Neutrophil (primary cell): Measurements from ENCODE around the gene TRIM3.
A peak's percentile ranks its signal among the peaks of the same experiment; 100 is the strongest.
"Not testable (repeated sequence)": the region's sequence is repeated elsewhere in the genome, so short reads cannot be mapped to it uniquely, and the experiment has no call there.

Experiments used
- H3K27ac ChIP-seq: fragments of 200-600 bp; sonication (generic); 2 replicates; pipeline ENCODE4 v1.5.1; 2016; ENCODE audit warnings: mild to moderate bottlenecking, moderate library complexity
- H3K27me3 ChIP-seq: fragments of 200-600 bp; sonication (generic); 2 replicates; pipeline ENCODE4 v1.6.0; 2016; ENCODE audit warnings: mild to moderate bottlenecking
- H3K36me3 ChIP-seq: fragments of 200-600 bp; sonication (generic); 2 replicates; pipeline ENCODE4 v1.5.1; 2017
- H3K4me1 ChIP-seq, 2 experiments: fragments of 200-600 bp in 1 of 2; sonication (generic) in 1 of 2; 1 replicate in 1 of 2; 2 replicates in 1 of 2; pipeline versions ENCODE4 v1.5.1 to v1.6.1; 2013 to 2016; ENCODE audit warnings: low read depth in 1 of 2, low read length in 1 of 2, mild to moderate bottlenecking in 1 of 2, moderate library complexity in 1 of 2; ENCODE audit not compliant: control insufficient read depth in 1 of 2, insufficient read depth in 1 of 2
- H3K4me3 ChIP-seq, 2 experiments: fragments of 200-600 bp in 1 of 2; sonication (generic) in 1 of 2; 1 replicate in 1 of 2; 2 replicates in 1 of 2; pipeline ENCODE4 v1.5.1; 2013 to 2016; ENCODE audit warnings: low read depth in 1 of 2, low read length in 1 of 2, mild to moderate bottlenecking in 1 of 2, moderate library complexity in 1 of 2
- H3K9me3 ChIP-seq: fragments of 200-600 bp; sonication (generic); 2 replicates; pipeline ENCODE4 v1.5.1; 2016
- CTCF ChIP-seq: fragments of 200-600 bp; sonication (generic); IDR thresholded peaks from 2 replicates; pipeline ENCODE4 v1.5.1; 2016; ENCODE audit warnings: antibody characterized with exemption

The TRIM3 gene

DNA sequence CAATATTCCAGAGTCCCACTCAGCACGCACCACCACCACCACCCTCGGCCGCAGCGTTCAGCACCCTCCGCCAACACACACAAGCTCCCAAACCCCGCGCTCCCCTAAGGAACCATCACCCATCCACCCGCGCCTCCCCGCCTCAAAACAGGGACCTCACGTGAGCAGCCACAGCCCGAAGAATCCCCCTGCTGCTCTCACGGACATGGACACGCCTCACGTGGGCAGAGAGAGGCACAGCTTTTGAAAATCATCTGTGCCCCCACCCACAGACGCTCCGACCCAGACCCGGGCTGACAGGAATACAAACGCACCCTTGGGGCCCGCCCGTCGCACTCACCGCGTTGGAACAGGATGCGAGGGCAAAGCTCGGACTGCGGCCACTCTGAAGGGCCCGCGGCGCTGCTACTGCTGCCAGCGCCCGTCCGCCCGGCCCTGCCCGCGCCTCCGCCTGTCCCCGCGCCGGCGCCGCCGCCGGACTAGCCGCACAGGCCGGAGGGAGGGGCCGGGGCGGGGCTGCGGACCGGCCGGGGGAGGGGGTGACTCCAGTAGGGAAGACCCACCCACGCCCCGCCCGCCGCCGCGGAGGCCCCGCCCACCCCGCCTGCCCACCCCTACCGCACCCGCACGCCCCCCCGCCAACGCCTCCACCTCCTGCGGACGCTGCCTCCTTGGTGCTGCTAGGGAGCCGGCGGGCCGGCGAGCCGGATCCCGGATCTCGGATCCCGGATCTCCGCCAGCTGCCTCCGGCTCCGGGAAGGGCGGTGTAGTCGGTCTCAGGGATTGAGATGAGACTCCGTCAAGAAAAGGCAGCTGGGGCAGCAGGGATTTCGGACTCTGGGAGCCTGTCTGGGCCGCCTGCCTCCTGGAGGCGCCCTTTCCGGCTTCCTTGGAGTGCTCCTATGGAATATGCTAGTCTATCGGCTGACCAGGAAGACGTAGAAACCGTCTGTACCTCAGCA is at the start of gene TRIM3:
Gene TRIM3 (minus strand): TSS at position 491 of the 962 bp plus-strand sequence. CDS start 8,246 bp downstream, outside the sequence.
- no peaks in the 10 kb centered on the region for H3K9me3 ChIP-seq
- peak; percentile 11 for TF ChIP-seq CTCF
- peaks cover 21% of the 10 kb centered on the region for H3K36me3 ChIP-seq
- H3K4me1 ChIP-seq, result peaks cover 18 to 23% of the 10 kb centered on the region in 2 experiments
- H3K27ac ChIP-seq, result peak within 1 kb of the TSS; percentile 76
- H3K4me3 ChIP-seq, result peak within 1 kb of the TSS; percentile 75 to 84
- no peaks in the 10 kb centered on the region for H3K27me3 ChIP-seq

GRCh38 chr11:6523253-6523652 is 49.5 kb upstream of the TRIM3 start:
- Histone ChIP-seq H3K27ac (no peak overlapping the region), H3K36me3 (peaks cover 9% of the 10 kb centered on the region), H3K4me1 (no peaks in the 10 kb centered on the region), H3K4me3 (no peak overlapping the region), H3K27me3 (no peaks in the 10 kb centered on the region), H3K9me3 (no peaks in the 10 kb centered on the region)
- TF ChIP-seq CTCF, result no peak

DNA sequence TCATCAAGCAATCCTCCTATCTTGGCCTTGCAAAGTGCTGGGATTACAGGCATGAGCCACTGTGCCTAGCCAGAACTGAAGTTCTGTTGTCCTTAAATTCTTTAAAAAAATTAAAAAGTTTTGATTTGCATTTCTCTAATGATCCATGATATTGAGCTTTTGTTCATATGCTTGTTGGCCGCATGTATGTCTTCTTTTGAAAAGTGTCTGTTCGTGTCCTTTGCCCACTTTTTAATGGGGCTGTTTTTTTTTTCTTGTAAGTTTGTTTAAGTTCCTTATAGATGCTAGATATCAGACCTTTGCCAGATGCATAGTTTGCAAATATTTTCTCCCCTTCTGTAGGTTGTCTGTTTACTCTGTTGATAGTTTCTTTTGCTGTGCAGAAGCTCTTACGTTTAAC is 48.2 kb upstream of the TRIM3 start:
- not testable (repeated sequence) for H3K4me1 ChIP-seq

GRCh38 chr11:6520265-6520664 is 46.5 kb upstream of the TRIM3 start:
- TF ChIP-seq CTCF, result no peak
- H3K36me3 ChIP-seq, result peaks cover 9% of the 10 kb centered on the region
- H3K27ac ChIP-seq, result no peak overlapping the region
- no peaks in the 10 kb centered on the region for H3K9me3 ChIP-seq
- no peak overlapping the region for H3K4me3 ChIP-seq
- no peaks in the 10 kb centered on the region for H3K27me3 ChIP-seq
- no peaks in the 10 kb centered on the region for H3K4me1 ChIP-seq

More for the DNA sequence above, 48.2 kb upstream of the TRIM3 start:
- not testable (repeated sequence) for H3K36me3 ChIP-seq, H3K9me3 ChIP-seq, H3K27ac ChIP-seq, H3K27me3 ChIP-seq, H3K4me3 ChIP-seq

GRCh38 chr11:6516865-6517264 is 43.1 kb upstream of the TRIM3 start:
- Histone ChIP-seq H3K4me1 (no peaks in the 10 kb centered on the region), H3K27me3 (no peaks in the 10 kb centered on the region), H3K27ac (no peak overlapping the region), H3K9me3 (no peaks in the 10 kb centered on the region), H3K4me3 (no peak overlapping the region), H3K36me3 (peaks cover 9% of the 10 kb centered on the region)
- no peak for TF ChIP-seq CTCF

GRCh38 chr11:6505577-6506240 is 32.0 kb upstream of the TRIM3 start:
- Histone ChIP-seq H3K4me1 (no peaks in the 10 kb centered on the region), H3K36me3 (peaks cover 8% of the 10 kb centered on the region), H3K27ac (no peak overlapping the region), H3K27me3 (no peaks in the 10 kb centered on the region), H3K9me3 (no peaks in the 10 kb centered on the region), H3K4me3 (no peak overlapping the region)
- TF ChIP-seq CTCF, result no peak
